Activated T-cell treated with anti-CD3 and anti-CD28 coated beads, Interleukin-2, amount 50 U/mL, for 48 hours (primary cell): ENCODE measurements around the gene RALGAPA1.
A peak's percentile ranks its signal among the peaks of the same experiment; 100 is the strongest.
"Not testable (repeated sequence)": the region's sequence is repeated elsewhere in the genome, so short reads cannot be mapped to it uniquely, and the experiment has no call there.

ENCODE experiments used
- DNase-seq, 2 experiments: peaks; one replicate each; pipeline ENCODE4 v3.0.0-alpha.2; 2020

RALGAPA1 gene

DNA sequence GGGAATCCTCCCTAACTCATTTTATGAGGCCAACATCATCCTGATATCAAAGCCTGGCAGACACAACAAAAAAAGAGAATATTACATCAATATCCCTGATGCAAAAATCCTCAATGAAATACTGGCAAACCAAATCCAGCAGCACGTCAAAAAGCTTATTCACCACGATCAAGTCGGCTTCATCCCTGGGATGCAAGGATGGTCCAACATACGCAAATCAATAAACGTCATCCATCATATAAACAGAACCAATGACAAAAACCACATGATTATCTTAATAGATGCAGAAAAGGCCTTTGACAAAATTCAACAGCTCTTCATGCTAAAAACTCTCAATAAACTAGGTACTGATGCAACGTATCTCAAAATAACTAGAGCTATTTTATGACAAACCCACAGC lies 189.1 kb downstream of the RALGAPA1 start:
- DNase-seq, result not testable (repeated sequence)

DNA sequence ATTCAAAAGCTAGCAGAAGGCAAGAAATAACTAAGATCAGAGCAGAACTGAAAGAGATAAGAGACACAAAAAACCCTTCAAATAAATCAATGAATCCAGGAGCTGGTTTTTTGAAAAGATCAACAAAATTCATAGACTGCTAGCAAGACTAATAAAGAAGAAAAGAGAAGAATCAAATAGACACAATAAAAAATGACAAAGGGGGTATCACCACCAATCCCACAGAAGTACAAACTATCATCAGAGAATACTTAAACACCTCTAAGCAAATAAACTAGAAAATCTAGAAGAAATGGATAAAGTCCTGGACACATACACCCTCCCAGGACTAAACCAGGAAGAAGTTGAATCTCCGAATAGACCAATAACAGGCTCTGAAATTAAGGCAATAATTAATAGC lies 189.6 kb downstream of the RALGAPA1 start:
- DNase-seq, result not testable (repeated sequence)

DNA sequence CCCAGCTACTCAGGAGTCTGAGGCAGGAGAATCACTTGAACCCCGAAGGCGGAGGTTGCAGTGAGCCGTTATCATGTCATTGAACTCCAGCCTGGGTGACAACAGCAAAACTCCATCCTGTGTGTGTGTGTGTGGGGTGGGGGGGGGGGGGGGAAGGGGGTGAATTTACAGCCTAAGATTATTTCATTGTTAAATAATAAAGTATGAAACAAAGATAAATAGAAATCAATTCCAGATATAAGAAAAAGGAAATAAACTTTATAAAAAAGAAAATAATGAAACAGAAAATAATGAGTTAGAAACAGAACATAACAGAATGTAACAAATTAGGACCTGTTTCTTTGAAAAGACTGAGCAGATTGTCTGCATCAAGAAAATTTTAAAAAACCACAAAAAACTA lies 191.6 kb downstream of the RALGAPA1 start:
- no peak for DNase-seq

DNA sequence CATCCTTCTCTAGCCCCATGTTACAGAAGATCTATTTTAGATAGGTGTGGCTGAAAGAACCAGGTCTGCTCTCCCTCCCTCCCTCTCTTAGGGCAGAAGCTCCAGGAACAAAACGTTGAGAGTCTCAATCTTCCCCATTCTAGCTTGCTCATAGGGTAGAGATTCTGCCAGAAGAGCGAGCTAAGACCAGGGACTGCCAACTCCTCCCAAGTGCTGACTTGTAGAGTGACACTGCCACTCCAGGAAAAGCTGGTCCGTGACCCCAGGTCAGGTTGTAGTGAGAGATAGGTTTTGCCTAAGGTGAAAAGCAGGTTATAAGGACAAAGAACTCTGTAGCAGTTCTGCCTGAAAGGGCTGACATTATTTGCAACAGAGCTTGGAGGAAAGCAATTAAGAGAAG lies 201.7 kb downstream of the RALGAPA1 start:
- DNase-seq, result no peak

DNA sequence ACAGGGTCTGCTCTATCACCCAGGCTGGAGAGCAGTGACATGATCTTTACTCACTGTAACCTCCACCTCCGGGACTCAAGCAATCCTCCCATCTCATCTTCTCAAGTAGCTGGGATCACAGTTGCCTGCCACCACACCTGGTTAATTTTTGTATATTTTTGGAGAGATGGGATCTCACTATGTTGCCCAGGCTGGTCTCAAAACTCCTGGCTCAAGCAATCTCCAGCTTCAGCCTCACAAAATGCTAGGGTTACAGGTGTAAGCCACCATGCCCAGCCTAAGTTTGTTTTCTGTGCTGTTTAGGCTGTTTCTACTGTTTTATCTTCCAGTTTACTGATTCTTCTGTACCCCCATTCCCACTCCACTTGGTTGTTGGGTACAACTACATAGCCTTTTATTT lies 208.8 kb downstream of the RALGAPA1 start:
- no peak for DNase-seq

DNA sequence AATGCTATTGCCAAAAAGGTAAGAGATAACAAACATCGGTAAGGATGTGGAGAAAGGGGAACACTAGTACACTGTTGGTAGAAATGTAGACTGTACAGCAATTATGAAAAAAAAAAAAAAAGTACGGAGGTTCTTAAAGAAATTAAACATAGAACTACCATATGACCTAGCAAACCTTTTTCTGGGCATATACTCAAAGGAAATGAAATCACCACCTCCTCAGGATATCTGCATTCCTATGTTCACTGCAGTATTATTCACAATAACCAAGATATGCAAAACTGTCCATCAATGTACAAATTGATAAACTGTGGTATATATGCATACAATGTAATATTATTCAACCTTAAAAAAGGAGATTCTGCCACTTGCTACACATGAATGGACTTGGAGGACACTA lies 214.5 kb downstream of the RALGAPA1 start:
- DNase-seq, result no peak

DNA sequence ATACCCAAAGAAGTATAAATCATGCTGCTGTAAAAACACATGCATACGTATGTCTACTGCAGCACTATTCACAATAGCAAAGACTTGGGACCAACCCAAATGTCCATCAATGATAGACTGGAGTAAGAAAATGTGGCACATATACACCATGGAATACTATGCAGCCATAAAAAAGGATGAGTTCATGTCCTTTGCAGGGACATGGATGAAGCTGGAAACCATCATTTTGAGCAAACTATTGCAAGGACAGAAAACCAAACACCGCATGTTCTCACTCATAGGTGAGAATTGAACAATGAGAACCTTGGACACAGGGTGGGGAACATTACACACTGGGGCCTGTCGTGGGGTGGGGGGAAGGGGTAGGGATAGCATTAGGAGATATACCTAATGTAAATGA lies 221.7 kb downstream of the RALGAPA1 start:
- DNase-seq, result not testable (repeated sequence)

DNA sequence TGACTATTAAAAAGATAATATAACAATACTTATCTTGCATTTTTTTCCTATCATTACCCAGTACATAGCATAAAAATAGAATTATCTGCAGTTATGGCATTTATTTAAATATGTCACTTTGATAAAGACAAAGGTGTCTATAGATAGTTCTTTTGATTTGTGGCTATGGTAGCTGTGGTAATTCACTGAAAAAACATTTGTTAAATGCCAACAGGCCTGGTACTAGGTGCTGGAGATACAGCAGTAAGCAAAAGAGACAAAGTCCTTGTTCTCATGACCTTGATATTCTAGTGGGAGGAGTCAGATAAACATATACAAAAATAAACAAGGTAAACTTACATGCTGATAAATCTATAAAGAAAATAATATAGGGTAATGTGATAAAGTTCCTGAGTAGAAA lies 230.5 kb downstream of the RALGAPA1 start:
- DNase-seq, result no peak

DNA sequence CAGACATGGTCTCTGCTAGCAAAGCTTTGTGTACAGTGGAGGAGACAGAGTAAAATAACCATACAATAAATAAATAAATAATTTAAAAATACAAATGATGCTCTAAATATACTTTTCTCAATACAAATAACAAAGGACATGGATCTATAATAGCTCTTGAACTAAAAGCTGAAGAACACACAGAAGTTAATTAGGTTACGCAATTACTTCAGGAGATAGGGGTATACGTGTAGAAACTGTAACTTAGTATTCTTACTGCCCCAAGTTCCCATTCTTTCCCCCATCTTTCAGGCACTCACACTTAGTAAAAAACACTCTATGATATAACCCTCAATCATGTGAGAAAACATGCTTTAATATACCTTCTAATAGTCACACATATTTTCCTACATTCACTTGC lies 231.0 kb downstream of the RALGAPA1 start:
- DNase-seq, result no peak

DNA sequence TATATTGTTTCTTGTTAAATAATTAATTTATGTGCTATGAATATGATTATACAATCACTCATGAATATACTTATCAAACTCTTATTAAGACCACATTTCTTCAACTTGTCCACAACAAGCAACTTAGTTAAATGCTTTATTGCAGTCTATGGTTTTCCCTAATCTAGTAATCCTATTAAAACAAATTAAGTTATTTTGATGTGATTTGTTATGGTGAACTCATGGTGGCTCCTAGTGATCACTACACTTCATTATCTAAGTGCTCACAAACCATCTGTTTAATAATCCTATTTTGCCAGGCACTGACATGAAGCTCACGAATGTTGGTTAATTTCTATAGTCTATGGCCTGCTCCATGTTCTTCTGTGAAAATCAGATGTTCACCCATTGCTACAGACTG lies 232.2 kb downstream of the RALGAPA1 start:
- DNase-seq, result no peak

DNA sequence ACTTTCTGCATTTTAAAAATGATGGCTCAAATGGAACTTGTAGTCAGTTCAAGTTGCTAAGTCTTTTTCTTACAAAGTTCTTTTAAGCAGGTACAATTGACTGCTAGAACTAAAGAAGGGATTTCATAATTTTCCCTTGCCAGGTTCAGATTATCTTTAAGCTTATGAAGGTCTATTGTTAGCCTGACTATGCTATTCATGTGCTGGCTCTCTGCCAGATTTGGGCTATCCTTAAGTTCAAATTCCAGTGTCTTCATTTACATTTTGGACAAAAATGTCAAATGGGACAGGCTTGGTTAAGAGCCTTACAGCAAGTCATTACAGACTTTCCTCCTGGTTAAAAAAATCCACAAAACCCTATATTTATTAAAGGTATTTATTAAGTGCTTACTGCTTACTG lies 232.8 kb downstream of the RALGAPA1 start:
- no peak for DNase-seq

DNA sequence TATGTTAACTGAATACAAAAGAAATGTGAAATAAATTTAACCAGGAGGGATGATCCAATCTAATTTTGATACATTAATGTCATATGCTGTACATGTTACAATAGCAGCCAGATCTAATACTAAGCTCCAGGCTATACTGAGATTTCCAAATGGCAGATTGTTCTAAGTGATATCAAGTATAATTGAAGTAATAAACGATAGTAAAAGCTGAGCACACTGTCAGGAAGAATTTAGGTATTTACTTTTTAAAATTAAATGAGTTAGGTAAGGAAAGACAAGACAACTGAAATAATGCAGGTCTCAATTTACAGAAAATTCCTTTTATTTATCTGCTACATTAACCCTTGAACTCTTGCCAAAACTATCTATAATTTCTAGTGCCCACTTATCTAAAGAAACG lies 235.2 kb downstream of the RALGAPA1 start:
- no peak for DNase-seq

DNA sequence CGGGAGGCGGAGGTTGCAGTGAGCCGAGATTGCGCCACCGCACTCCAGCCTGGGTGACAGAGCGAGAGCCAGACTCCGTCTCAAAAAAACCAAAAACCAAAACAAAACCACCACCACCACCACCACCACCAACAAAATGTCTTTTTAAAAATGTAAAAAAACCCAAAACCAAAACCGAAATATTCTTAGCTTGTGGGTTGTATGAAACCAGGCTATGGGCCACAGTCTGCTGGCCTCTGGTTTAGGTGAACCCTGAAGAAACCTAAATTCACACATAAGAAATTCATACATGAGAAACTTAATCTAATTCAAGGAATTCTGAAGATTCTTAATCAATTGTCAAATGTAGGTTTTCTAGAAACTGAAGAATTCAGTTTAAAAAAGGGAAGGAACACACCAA lies 237.5 kb downstream of the RALGAPA1 start:
- DNase-seq, result no peak

DNA sequence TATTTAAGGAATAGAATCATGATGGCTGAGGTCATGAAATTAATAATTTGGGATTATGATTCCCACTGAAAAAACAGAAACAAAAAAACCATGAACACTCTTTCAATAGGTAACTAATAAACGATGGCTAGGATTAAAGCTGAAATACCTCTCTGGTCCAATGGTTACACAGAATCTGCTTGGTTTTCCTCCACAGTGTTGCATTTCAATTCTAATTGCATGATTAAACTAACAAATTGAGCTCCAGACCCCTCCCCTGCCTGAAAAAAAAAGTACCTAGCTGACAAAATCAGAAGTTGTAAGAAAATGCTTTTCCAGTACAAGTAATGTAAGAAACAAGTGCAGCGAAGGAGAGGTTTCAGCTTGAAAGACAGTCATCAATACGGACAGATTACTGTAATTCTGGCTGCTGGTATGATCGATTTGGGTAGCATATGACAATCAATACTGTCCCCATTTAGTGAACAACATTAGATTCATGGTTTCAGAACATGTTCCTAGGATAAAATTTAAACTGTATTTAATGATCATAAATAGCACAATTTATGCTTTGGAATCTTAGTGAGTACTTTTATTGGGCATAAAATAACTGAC lies 243.1 kb downstream of the RALGAPA1 start:
- DNase-seq, result no peak

DNA sequence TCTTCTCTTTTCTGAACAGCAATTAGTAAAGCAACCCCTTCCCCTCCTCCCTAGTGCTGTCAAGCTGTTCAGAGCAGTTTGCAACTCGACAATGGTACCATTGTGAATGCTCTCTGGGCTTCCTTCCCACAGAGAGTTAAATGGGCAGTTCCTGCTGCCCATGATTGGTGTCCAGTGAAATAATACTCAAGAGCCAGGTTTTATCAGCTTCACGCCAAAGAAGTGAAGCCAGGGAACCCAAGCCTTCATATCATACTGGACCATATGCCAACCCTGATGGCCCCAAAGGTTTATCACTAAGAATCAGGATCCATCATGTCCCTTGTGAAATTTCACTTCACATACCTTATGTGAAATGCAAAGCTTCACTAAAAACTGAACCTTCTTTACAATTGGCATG lies 250.4 kb downstream of the RALGAPA1 start:
- no peak for DNase-seq

DNA sequence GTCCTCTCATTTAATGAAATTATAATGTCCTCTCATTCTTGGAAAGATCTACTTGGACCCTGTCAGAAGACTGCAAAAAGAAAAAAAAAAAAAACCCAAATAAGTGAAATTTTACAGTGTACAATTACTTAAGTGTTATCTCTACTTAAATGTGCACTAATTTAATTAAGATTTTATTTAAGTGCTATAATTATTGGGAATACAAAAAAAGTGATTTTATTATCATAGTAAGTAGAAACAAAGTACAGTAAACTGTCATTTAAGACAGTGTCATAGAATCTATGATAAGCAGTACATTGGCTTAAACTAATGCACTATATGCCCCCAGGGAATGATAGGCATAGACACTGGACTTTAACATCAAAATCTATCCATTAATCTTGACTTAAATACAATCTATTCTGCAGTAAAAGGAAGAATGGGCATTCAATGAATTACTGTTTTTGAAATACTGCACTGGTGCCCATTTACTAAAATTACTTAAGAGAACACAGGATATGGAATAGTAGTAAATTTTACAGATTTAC lies 251.8 kb downstream of the RALGAPA1 start:
- DNase-seq, result no peak

DNA sequence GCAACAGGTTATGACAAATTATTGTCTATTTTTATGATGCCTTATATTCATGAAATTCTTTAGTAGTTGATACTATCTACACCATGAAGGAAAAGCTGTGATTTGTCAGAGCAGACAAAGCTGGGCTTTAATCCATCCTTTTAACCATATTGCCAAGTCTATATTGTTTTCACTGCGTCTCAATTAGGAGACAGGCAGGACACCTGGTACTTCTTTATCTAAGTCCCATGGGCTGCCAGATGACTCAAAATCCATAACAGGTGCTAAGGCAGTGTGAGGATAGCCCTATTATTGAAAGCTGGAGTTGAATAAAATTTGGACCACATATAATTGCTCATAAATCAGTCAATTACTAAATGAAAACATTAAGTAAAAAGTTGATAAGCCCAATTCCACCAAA lies 252.5 kb downstream of the RALGAPA1 start:
- DNase-seq, result no peak

DNA sequence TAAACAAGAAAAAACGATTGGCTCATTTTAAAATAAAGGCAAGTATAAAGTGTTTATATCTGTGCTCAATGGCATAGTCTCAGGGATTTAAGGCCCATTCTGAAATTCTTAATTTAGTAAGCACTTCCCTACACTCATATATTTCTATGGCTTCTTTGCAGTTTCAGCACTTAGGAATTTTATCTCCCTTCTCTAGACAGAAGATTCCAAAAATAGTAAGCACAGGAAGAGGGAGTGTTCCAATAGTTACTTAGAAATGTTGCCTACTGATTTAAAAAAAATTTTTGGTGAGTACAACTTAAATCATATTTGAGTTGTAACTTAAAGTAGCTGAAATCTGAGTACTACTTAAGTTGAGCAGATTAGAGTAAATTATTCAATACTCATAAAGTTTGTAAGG lies 255.3 kb downstream of the RALGAPA1 start:
- no peak for DNase-seq

DNA sequence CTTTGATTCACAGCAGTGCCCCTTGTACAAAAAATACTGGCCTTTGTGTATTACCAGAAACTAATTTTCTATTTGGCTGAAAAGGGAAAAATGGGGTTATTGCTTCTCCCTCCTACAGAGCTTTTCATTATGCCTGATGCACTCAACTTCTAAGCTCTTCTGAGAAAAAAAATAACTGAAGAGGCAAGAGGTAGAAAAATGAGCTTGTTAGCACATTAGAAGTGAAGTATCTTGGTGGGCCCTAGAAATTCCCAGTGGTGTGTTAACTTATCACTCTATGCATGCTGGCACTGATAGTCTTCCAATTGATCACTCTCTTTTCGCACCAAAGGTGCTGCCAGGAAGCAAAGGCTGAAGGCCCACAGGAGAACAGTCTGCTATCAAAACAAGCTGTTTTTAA lies 258.0 kb downstream of the RALGAPA1 start:
- no peak for DNase-seq

DNA sequence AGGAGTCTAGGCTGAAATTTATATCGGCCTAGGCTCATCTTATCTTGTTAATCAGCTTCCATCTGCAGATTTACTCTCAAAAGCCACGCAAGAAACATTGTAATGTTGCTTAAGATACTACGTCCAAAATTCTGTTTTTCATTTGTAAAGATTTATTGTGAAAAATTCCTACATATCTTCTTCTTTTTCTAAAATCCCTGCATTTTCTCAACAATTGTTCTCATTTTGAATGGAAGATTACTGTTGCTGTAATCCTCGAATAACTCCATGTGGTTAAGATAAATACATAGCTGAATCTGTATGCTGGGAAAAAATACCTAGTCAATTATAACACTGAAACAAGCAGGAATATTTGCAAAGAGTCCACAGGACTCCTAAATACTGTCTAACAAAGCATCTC lies 259.5 kb downstream of the RALGAPA1 start:
- no peak for DNase-seq

DNA sequence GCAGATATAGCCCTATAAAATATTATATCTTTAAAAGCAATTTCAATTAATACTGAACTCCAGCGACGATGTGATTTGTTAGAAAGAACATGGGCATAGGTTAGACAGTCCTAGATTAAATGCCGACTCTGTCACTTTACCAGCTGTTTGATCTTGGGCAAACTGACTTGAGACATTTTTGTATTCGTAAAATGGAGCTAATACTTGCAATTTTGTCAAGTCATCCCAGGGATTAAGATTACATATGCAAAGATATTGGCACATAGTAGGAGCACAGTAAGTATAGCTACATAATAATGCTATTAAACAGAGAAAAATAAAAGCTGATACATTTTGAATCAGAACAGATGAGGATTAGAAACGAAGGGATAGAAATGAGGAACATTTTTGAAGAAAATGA lies 266.1 kb downstream of the RALGAPA1 start:
- DNase-seq, result no peak

DNA sequence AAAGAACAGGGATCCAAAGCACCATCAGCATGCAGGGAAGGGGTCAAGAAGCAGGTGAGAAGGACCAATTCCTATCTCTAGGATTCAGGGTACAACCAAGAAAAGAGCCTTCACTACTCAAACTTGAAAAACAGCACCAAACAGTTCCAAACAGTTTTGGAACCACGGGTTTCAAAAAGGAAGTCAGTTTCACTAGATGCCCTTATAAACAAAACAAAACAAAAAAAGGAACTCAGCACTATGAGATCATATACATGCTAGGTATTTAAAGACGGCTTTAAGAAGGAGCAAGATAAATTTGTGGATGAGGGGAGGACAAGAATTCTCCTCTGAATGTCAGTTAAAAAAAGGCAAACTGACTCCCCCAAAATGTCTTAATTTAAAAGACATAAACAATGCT lies 269.1 kb downstream of the RALGAPA1 start:
- DNase-seq, result no peak

DNA sequence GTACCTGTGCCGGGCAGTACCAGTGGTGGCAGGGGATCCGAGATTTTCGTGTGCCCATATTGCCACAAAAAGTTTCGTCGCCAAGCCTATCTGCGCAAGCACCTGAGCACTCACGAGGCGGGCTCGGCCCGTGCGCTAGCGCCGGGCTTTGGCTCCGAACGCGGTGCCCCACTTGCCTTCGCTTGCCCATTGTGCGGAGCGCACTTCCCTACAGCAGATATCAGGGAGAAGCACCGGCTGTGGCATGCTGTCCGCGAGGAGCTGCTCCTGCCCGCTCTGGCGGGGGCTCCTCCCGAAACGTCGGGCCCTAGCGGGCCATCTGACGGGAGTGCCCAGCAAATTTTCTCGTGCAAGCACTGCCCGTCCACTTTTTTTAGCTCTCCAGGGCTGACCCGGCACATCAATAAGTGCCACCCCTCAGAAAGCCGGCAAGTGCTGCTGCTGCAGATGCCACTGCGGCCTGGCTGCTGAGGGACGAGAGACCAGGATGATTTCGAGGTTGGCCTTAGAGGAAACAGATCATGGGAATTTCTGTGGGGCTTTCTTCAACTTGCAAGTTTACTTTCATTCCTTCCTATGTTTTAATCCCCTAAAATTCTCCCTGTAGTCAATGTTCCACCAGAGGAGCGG lies 273.5 kb downstream of the RALGAPA1 start:
- no peak for DNase-seq

DNA sequence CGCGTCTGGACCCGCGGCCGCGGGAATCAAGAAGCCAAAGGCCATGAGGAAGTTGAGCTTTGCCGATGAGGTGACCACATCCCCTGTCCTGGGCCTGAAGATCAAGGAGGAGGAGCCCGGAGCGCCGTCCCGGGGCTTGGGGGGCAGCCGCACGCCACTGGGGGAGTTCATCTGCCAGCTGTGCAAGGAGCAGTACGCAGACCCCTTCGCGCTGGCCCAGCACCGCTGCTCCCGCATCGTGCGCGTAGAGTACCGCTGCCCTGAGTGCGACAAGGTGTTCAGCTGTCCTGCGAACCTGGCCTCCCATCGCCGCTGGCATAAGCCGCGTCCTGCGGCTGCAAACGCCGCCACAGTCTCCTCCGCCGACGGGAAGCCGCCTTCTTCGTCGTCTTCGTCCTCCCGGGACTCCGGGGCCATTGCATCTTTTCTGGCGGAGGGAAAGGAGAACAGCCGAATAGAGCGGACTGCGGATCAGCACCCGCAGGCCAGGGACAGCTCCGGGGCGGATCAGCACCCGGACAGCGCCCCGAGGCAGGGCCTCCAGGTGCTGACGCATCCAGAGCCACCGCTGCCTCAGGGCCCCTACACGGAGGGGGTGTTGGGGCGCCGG lies 274.1 kb downstream of the RALGAPA1 start:
- DNase-seq, result peak; percentile 80 to 84
